Lower leg skin (tissue), 4 donors: ENCODE measurements around the gene SORCS2. TPM values are rescaled to one million over a fixed set of nuclear protein-coding genes. Genes with fewer than 3 reads are reported as not detected.

Experiments used
- DNase-seq, 2 donors: peaks; one replicate each; pipeline ENCODE4 v3.0.0-alpha.2; 2019; ENCODE audit warnings: low spot score in 2 of 2
- H3K4me3 ChIP-seq: fragments of 200-600 bp; sonication (generic); 2 replicates; pipeline ENCODE4 v1.5.1; 2017; ENCODE audit warnings: mild to moderate bottlenecking, low read depth; ENCODE audit not compliant: poor library complexity, severe bottlenecking
- CTCF ChIP-seq, 3 donors: fragments of 450-650 bp; IDR thresholded peaks; one replicate each; pipeline ENCODE4 v1.5.1; 2016; ENCODE audit warnings: antibody characterized with exemption in 3 of 3, mild to moderate bottlenecking in 3 of 3, moderate library complexity in 2 of 3
- POLR2A ChIP-seq, 2 donors: fragments of 450-650 bp; IDR thresholded peaks; one replicate each; pipeline ENCODE4 v1.6.1; 2016 to 2017; ENCODE audit warnings: antibody characterized with exemption in 2 of 2, mild to moderate bottlenecking in 1 of 2, moderate library complexity in 1 of 2
- WGBS, 2 donors: methylation state at CpG; one replicate each; pipeline ENCODE4 v1.1.5; 2018; 5-methylcytosine and 5-hydroxymethylcytosine counted together
- intact Hi-C: fragments of 100-400 bp; cut with DNase I; formaldehyde crosslinking; loops from one replicate; pipeline ENCODE4 v1.15.0; 2023; ENCODE audit warnings: low total_unique reads
- total RNA-seq, 4 donors: library from RNA; depleted of rRNA; stranded (reverse); fragments of >200 nt; gene quantifications; one replicate each; pipeline ENCODE4 v1.1.0, GENCODE V29; 2016

SORCS2 gene
- total RNA-seq, 4 donors from 2014 or later = 1.1 to 6.4 (median 1.5) TPM

GRCh38 chr4:7458066-7458425 lies 265.7 kb downstream of the SORCS2 start:
- WGBS, 2 donors = 70 to 78% methylated on average over 8 to 9 of the region's 9 CpGs
- H3K4me3 ChIP-seq = no peak overlapping the region
- DNase-seq = no peak
- TF ChIP-seq POLR2A (IDR thresholded peaks at IDR 0.05) (no peak), CTCF (IDR thresholded peaks at IDR 0.05) (no peak)
- intact Hi-C loops = no loop called here

GRCh38 chr4:7458477-7458876 lies 266.1 kb downstream of the SORCS2 start:
- no peak for DNase-seq
- 89 to 95% methylated on average over 4 of the region's 4 CpGs for WGBS, 2 donors
- intact Hi-C loops = no loop called here
- no peak for TF ChIP-seq CTCF (IDR thresholded peaks at IDR 0.05)
- no peak for TF ChIP-seq POLR2A (IDR thresholded peaks at IDR 0.05)
- H3K4me3 ChIP-seq = no peak overlapping the region

GRCh38 chr4:7459471-7459870 lies 267.1 kb downstream of the SORCS2 start:
- WGBS, 2 donors = 84 to 93% methylated on average over 7 to 8 of the region's 8 CpGs
- no peak for DNase-seq
- no peak for TF ChIP-seq POLR2A (IDR thresholded peaks at IDR 0.05)
- intact Hi-C loops = no loop called here
- H3K4me3 ChIP-seq = no peak overlapping the region

- WGBS, 2 donors = 70 to 71% methylated on average over 17 of the region's 17 CpGs
- no peak for TF ChIP-seq POLR2A (IDR thresholded peaks at IDR 0.05)
- TF ChIP-seq CTCF (IDR thresholded peaks at IDR 0.05) = no peak
- no peak for DNase-seq
- no peak overlapping the region for H3K4me3 ChIP-seq
- intact Hi-C loops = no loop called here
These were observed 268.2 kb downstream of the SORCS2 start for GRCh38 chr4:7460566-7460965.

- DNase-seq = no peak
- 79 to 85% methylated on average over 16 to 17 of the region's 17 CpGs for WGBS, 2 donors
- H3K4me3 ChIP-seq = no peak overlapping the region
- intact Hi-C loops = no loop called here
- no peak for TF ChIP-seq CTCF (IDR thresholded peaks at IDR 0.05)
- no peak for TF ChIP-seq POLR2A (IDR thresholded peaks at IDR 0.05)
These were observed 268.9 kb downstream of the SORCS2 start for GRCh38 chr4:7461230-7461629.

GRCh38 chr4:7462509-7462971 lies 270.2 kb downstream of the SORCS2 start:
- DNase-seq = no peak
- intact Hi-C loops = no loop called here
- H3K4me3 ChIP-seq = no peak overlapping the region
- 22 to 23% methylated on average over 9 to 11 of the region's 11 CpGs for WGBS, 2 donors
- TF ChIP-seq CTCF (IDR thresholded peaks at IDR 0.05) (no peak), POLR2A (IDR thresholded peaks at IDR 0.05) (no peak)
